ENCODE data around the gene TULP4.

DNA sequence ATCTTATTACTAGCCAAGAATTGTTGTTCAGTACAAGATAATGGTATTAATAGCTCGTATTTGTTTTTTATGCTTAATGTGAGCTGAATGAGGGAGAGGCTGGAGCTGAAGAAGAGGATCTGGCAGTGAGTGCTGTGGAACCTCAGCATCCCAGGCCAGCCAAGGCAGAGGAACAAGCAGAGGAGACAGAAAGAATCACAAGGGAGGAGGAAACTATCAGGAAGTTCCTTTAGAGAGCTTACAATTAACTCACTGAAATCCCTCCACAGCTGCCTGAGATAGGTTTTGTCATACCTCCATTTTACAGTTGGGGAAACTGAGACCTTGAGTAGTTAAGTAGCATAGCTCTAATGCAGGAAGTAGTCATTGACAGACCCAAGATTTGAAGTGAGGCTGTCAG, 39.9 kb upstream of the TULP4 start:
- TF ChIP-seq ZFP37 (tag by site-specific recombination; IDR thresholded peaks at IDR 0.05) (no peak), ZNF404 (tag by site-specific recombination; IDR thresholded peaks at IDR 0.05) (no peak)
- TF ChIP-seq, protein P1, sequence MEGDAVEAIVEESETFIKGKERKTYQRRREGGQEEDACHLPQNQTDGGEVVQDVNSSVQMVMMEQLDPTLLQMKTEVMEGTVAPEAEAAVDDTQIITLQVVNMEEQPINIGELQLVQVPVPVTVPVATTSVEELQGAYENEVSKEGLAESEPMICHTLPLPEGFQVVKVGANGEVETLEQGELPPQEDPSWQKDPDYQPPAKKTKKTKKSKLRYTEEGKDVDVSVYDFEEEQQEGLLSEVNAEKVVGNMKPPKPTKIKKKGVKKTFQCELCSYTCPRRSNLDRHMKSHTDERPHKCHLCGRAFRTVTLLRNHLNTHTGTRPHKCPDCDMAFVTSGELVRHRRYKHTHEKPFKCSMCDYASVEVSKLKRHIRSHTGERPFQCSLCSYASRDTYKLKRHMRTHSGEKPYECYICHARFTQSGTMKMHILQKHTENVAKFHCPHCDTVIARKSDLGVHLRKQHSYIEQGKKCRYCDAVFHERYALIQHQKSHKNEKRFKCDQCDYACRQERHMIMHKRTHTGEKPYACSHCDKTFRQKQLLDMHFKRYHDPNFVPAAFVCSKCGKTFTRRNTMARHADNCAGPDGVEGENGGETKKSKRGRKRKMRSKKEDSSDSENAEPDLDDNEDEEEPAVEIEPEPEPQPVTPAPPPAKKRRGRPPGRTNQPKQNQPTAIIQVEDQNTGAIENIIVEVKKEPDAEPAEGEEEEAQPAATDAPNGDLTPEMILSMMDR (tag by site-specific recombination; IDR thresholded peaks at IDR 0.05) = no peak

Data from HEK293 (cell line).